Forelimb muscle (tissue), 1 donor: ENCODE measurements around the gene KIF12. TPM values are rescaled to one million over a fixed set of nuclear protein-coding genes. Genes with fewer than 3 reads are reported as not detected.
"Not testable (repeated sequence)": the region's sequence is repeated elsewhere in the genome, so short reads cannot be mapped to it uniquely, and the experiment has no call there.

Source experiments
- DNase-seq: peaks from one replicate; pipeline ENCODE4 v3.0.0-alpha.2; 2013; ENCODE audit warnings: low read depth
- polyA plus RNA-seq: library from polyadenylated mRNA; unstranded; fragments of 120-200 nt; gene quantifications from one replicate; pipeline ENCODE4 v1.2.1, GENCODE V29; 2013; ENCODE audit not compliant: insufficient read length

The KIF12 gene
- polyA plus RNA-seq = 0.13 TPM

DNA sequence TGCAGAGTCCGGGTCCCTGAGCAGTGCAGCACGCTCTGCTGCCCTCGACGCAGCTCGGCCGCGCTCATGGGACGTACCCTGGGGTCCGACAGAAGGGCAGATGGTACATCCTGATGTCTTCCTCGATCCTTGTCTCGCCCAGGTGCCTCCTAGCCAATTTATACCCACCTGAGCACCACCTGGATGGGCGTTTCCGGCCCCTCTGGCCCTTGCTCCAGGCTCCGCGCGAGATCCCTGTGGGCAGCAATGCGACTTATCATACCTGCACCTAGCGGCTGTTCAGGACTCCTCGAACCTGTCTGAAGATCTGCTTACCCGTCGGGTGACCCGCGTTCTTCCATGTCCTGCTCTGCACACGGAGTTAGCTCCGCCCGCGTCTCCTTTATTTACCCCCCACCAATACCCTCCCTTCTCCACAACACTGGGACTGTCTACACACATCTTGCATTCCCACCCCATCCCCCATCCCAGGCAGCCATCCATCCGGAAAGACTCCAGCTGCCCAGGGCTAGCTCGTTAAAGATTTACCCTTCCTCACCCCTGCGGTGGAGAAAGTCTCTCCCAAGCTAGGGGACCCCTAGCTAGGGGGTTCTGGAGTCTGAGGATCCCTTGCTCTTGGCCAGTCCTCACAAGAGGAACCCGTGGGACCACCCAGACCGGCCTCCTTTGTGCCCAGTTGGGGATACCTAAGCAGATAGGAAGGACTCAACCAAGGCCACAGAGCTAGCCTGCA is at the start of gene KIF12:
TSS of gene KIF12 (minus strand) at position 357 of the 733 bp plus-strand sequence. CDS start at position 341, 16 bp downstream.
- no peak for DNase-seq

GRCh38 chr9:114146735-114147134 is 47.6 kb upstream of the KIF12 start:
- DNase-seq = no peak

- no peak for DNase-seq
Observed at GRCh38 chr9:114143234-114143633, 44.1 kb upstream of the KIF12 start.

- DNase-seq = no peak
Observed at GRCh38 chr9:114141553-114142402, 42.7 kb upstream of the KIF12 start.

- DNase-seq = no peak
Observed at GRCh38 chr9:114140850-114141249, 41.8 kb upstream of the KIF12 start.

DNA sequence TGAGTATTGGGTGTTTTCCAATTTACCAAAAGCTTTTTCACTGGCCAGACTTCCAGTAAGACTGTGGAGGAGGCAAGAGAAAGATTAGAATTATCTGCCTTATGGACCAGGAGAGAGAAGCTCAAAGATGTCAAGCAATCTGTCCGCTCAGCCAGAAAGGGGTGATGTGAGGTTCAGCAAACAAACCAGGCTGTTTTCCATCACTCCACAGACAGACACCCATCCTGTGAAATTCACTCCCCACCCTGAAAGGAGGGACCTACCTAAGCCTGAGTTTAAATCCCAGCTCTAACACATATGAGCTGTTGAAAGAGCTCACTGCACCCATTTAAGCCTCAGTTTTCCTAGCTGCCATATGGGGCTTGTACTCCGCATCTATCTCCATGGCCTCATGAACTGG is 41.3 kb upstream of the KIF12 start:
- no peak for DNase-seq

GRCh38 chr9:114139071-114139470 is 40.0 kb upstream of the KIF12 start:
- DNase-seq = no peak

DNA sequence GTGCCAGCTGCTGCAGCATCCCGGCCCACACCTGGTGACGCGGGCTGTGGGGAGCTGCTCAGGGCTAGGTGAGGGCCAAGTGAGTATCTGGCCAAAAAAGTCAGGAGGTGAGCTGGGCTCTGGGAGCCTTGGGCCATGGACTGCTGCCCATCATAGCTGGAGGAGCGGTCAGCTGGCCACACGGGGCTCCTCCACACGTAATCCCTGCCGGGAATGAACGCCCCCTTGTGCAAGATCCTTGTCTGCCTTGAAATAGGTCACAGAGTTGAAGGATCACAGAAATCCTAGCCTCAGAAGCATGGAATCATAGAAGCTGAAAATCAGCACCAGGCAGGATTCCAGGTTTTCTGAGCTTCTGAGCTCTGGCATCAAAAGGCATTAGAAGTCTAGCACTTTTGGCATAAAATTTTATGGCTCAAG is 39.5 kb upstream of the KIF12 start:
- DNase-seq = no peak

- no peak for DNase-seq
Observed at GRCh38 chr9:114137831-114138230, 38.7 kb upstream of the KIF12 start.

DNA sequence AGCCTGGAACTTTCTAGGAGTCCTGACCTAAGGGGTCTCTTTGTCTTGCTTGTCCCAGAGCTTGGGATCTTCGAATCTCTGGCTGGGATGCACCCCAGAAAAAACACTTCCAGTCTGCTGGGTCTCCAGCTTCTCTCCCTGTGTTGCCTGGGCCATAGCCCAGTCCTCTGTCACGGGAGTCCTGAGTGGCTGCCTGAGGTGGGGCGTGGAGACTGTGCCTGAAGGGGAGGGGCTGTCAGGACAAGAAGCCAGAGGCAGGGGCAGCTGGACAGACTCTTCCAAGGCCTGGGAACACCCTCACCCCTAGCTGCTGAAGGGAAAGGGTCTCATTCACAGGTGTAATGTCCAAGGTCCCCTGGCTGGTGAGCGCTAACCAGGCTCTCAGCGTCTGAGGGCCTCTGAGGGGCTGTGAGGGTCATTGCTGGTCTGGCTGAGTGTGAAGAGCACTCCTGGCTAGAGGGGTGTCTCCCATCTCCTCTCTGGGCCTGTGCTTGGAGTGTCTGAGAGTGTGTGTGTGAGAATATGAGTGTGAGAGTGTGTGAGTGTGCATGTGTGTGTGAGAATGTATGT is 35.8 kb upstream of the KIF12 start:
- DNase-seq = no peak

DNA sequence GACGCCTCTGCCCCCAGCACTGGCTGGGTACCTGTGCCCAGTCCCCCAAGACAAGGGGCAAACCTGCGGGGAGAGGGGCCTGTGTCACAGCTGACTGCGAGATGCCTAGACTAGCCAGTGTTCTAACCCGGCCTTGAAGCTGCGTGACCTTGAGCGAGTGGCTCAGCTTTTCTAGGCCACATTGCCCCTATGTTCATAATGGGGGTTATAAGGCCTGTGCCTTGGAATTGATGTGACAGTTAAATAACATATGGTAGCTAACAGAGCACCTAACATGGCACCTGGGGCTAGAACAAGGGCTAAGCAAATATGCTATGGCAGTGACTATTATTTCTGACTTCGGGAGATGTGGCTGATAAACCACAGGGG is 33.4 kb upstream of the KIF12 start:
- no peak for DNase-seq

GRCh38 chr9:114131808-114132549 is 32.9 kb upstream of the KIF12 start:
- no peak for DNase-seq

GRCh38 chr9:114130624-114131277 is 31.7 kb upstream of the KIF12 start:
- no peak for DNase-seq

DNA sequence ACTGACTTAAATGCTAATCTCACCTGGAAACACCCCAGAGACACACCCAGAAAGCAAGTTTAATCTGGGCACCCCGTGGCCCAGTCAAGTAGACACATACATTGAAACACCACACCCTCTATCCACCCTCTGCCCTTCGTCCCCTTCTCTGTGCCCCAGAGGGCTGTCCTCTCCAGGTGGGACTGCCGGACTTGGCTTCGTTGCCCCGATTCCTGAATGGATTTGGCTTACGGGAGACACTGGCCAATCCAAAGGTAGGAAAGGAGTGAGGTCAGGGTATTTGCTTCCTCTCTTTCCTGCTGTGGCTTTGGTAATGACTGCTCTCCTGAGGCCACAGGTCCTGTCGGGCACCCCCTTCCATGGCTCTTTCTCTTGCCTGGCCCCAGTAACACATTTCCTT is 31.0 kb upstream of the KIF12 start:
- DNase-seq = no peak

DNA sequence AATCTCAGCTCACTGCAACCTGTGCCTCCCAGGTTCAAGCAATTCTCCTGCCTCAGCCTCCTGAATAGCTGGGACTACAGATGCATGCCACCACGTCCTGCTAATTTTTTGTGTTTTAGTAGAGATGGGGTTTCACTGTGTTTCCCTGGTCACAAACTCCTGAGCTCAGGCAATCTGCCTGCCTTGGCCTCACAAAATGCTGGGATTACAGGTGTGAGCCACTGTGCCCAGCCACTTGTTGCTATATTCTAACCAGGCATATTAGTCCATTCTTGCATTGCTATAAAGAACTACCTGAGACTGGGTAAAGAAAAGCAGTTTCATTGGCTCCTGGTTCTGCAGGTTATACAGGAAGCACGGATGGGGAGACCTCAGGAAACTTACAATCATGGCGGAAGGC is 29.7 kb upstream of the KIF12 start:
- not testable (repeated sequence) for DNase-seq

DNA sequence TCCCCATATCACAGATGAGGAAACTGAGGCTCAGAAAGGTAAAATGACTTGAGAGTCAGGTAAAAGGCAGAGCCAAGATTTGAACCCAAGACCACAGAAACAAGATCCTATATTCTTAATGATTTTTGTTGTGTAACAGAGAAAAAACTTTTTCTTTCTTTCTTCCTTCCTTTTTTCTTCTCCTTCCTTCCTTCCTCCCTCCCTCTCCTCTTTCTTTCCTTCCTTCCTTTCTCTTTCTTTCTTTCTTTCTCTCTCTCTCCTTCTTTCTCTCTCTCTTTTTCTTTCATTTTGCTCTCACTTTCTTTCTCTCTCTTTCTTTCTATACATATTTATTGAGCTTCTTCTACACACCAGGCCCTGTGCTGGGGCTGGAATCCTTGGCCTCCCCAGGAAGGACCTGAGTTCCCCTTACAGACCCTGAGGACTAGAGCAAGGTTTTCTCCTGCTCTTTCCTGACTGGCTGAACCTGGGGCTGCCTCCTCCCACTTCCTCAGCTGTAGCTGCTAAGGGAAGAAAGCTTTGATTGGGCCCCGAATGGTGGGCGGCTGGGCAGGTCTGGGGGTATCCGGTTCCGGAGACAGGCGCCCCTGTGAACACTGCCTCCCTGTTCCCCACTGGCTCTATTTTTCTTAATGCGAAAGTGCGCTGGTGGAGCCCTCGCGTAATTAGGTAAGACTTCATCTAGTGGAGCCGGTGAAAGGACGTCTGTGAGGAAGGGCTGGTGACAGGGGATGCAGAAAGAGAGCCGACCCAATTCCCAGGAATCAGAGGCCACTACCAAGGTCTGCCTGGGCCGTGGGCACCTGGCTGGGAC is 27.4 kb upstream of the KIF12 start:
- no peak for DNase-seq

GRCh38 chr9:114125476-114126013 is 26.5 kb upstream of the KIF12 start:
- no peak for DNase-seq

- no peak for DNase-seq
Observed at GRCh38 chr9:114124666-114125475, 25.8 kb upstream of the KIF12 start.

DNA sequence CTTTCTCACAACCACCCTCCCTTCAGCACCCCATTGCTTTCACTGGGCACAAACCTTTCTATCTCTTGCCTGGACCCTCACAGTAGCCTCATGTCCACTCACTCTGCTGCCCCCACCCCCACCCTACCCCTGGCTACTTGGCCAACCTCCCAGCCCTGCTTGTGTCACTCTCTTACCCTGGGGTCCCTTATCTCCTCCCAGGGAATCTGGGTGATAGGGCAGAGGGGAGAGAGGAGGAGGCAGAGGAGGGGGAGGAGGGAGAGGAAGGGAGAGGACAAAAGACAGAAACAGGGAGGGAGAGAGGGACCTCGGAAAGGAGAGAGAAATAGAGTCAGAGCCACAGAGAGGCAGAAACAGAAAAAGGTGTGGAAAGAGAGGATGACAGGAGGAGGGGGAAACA is 25.0 kb upstream of the KIF12 start:
- no peak for DNase-seq
